ENCODE results near the gene ARID1A.
"Not testable (repeated sequence)": the region's sequence is repeated elsewhere in the genome, so short reads cannot be mapped to it uniquely, and the experiment has no call there.

GRCh38 chr1:26810105-26810504 lies 114.3 kb downstream of the ARID1A start:
- not testable (repeated sequence) for TF ChIP-seq EZH2 (IDR thresholded peaks at IDR 0.05; ENCODE audit: insufficient read depth, poor library complexity, severe bottlenecking); EZH2phosphoT487 (IDR thresholded peaks at IDR 0.05; ENCODE audit: insufficient read depth, low read depth)
